AG09309 (cell line): ENCODE measurements around the gene COL26A1.

Experiments used
- DNase-seq: peaks from one replicate; pipeline ENCODE4 v3.0.0-alpha.2; 2010; ENCODE audit warnings: low read depth
- H3K4me3 ChIP-seq: 2 replicates; pipeline ENCODE4 v1.5.1; 2011; ENCODE audit warnings: mild to moderate bottlenecking, low read depth, low read length, moderate library complexity; ENCODE audit not compliant: control insufficient read depth
- TF ChIP-seq, protein P1 (sequence below): IDR thresholded peaks from 2 replicates; pipeline ENCODE4 v1.5.1; 2011; ENCODE audit warnings: mild to moderate bottlenecking, low read depth, low read length, inconsistent platforms; ENCODE audit not compliant: insufficient read depth, control insufficient read depth; ENCODE audit errors: missing control alignments

The COL26A1 gene

DNA sequence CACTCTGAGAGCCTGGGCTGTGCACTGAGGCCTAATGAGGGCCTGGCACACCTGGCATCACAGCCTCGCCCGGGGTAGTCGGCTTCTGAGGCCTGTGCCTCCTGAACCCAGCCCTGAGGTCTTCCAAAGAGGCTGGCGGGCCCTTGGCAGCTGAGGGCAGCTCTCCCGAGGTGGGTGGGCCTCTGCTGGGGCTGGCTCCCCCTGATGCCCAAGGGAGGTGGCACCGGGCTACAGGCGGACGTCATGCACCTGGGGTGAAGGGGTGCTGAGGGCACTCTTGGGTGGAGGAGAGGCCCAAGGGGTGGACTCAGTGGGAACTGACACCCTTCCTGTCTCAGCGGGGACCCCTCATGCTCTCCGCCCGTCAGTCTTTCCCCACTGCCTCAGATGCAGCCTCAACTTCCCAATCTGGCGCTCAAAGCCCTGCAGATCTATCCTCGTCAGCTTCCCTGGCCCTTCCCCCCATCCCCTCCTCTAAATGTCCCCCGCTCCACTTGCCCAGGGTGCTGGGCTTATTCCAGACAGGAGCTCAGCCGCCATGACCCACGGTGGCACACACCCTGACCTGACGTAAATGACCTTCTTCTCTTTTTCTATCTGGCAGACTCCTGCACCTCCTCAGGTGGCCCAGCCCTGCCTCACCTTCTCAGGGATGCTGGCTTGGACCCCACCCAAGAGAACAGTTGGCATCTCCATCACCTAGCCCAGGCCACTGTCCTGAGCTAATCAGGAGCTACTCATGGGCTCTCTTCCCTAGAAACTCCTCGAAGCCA is 228.2 kb downstream of the COL26A1 start:
- no peak overlapping the region for H3K4me3 ChIP-seq
- TF ChIP-seq, protein P1, sequence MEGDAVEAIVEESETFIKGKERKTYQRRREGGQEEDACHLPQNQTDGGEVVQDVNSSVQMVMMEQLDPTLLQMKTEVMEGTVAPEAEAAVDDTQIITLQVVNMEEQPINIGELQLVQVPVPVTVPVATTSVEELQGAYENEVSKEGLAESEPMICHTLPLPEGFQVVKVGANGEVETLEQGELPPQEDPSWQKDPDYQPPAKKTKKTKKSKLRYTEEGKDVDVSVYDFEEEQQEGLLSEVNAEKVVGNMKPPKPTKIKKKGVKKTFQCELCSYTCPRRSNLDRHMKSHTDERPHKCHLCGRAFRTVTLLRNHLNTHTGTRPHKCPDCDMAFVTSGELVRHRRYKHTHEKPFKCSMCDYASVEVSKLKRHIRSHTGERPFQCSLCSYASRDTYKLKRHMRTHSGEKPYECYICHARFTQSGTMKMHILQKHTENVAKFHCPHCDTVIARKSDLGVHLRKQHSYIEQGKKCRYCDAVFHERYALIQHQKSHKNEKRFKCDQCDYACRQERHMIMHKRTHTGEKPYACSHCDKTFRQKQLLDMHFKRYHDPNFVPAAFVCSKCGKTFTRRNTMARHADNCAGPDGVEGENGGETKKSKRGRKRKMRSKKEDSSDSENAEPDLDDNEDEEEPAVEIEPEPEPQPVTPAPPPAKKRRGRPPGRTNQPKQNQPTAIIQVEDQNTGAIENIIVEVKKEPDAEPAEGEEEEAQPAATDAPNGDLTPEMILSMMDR = no peak
- DNase-seq = no peak

DNA sequence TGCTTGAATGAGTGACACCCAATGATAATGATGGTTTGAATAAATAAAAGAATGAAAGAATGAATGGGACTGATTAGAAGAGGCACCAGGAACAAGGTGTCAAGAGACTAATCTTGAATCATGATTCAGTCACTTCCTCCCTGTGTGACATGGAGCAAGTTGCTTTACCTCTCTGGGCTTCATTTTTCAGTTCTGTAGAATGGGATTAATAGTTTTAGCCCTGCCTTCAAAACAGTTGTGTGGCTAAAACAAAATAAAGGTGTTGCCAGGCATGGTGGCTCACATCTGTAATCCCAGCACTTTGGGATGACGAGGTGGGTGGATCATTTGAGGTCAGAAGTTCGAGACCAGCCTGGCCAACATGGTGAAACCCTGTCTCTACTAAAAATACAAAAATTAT is 228.8 kb downstream of the COL26A1 start:
- TF ChIP-seq, protein P1 = no peak
- no peak for DNase-seq
- H3K4me3 ChIP-seq = no peak overlapping the region

DNA sequence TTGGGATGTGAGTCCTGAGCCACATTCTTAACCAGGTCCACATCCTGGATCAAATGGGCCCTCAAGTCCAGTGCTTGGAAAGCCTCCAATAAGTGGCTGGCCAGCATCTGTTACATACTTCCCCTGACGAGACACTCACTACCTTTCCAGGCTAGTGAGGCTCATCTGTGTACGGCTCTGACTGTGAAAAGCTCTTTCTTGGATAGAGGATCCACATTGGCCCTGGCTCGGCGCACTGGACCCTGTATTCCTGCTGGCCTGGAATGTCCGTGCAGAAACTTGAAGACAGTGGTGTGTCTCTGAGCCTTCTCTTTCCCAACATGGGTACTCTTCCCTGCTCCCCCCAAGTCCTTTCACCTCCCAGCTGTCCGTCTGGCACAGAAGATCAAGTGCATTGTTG is 230.9 kb downstream of the COL26A1 start:
- TF ChIP-seq, protein P1 = no peak
- no peak overlapping the region for H3K4me3 ChIP-seq
- no peak for DNase-seq

DNA sequence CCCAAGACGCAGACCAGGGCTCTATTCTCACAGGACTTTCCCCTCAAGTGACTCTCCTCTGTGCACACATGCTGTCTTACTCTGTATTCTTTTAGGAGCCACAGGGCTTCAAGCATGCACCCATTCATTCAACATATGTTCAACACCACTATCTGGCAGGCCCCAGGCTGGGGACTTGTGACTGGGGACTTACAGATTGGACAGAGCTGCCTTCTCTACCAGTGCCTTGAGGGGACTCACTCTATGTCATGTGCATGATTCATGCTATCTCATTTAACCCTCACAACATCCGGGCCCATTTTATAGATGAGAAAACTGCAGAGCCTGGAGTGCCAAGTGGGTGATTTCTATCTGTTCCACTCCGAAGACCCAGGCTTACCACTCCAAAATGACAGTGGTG is 232.1 kb downstream of the COL26A1 start:
- no peak for DNase-seq
- TF ChIP-seq, protein P1 = no peak
- no peak overlapping the region for H3K4me3 ChIP-seq

DNA sequence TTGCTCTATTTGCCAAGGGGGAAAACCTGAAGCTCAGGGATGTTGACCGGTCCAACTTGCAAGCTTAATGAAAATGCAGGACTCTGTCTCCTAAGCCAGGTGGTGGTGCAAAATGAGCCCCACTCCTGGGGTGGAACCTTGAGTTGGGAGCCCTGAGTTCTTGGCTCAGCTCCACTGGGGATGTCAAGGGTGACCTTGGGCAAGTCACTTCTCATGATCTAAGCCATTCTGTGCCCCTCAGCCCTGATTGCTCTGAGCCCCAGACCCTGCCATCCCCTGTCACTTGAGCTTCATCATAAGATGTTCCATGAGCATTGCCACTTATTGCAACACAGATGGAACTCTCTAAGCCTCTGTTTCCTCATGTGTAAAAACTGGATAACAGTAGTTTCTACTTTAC is 232.6 kb downstream of the COL26A1 start:
- TF ChIP-seq, protein P1 = no peak
- no peak for DNase-seq
- H3K4me3 ChIP-seq = no peak overlapping the region

DNA sequence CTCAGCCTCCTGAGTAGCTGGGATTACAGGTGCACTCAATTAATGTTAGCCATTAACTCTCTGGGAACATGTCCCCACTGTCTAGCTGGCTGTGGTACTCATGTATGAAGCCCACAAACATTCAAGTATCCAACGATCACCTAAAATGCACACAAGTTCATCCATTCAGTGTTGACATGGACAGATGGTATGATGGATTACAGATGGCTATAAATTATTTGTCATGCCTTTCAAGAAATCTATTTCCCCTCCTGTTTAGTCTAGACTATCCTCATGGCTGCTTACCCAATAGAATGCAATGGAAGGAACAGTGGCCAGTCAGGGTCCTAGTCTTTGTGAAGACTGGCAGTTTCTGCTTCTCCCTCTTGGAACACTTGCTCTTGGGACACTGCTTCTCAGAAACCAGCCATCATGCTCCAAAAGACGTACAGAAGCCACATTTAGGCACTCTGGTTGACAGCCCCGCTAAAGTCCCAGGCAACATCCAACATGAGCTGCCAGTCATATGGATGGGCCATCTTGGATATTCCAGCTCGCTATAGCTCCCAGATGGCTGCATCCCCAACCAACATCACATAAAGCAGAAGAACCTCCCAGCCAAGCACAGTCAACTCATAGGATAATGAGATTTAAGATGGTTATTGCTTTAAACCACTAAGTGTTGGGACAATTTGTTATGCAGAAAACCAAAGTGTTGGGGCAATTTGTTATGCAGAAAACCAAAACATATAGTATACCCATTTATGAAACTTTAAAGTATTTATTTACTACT is 233.3 kb downstream of the COL26A1 start:
- no peak for DNase-seq
- TF ChIP-seq, protein P1 = no peak
- no peak overlapping the region for H3K4me3 ChIP-seq
